ENCODE results near the gene CDKAL1. TPM values are rescaled to one million over a fixed set of nuclear protein-coding genes. Genes with fewer than 3 reads are reported as not detected.

The CDKAL1 gene
- total RNA-seq, 1 experiment from 2014 or later, result 20.6 TPM

DNA sequence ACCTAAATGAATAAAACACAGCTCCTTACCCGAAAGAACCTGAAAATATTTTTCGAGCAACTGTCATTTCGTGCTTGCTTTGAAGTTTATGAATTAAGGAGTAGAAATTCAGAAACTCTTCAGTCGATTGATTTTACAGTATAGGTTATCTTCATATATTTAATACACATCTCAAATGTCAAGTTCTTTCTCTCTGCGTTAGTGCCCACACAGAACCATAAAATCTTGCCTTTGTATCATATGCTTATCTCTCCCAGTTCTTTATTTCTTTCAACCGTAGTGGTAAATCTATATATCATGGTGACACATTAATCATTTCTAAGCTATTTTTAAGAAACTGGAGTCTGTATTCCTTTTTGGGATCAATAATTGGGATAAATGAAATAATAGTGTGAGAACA lies 397.5 kb downstream of the CDKAL1 start:
- Mint-ChIP-seq H3K9me3 (no peaks in the 10 kb centered on the region), H3K27ac (0 out of 2 replicates have a peak overlapping the region, but pooled peaks have one; percentile 44), H3K27me3 (ENCODE audit: low read depth) (no peaks in the 10 kb centered on the region), H3K4me1 (peaks cover 11% of the 10 kb centered on the region), H3K4me3 (no peak overlapping the region), H3K36me3 (no peaks in the 10 kb centered on the region)
- TF ChIP-seq ZNF219 (CRISPR knock-in tag; IDR thresholded peaks at IDR 0.05; ENCODE audit: borderline replicate concordance), result no peak
- TF ChIP-seq NR3C1 (CRISPR knock-in tag; conservative IDR thresholded peaks at IDR 0.05; ENCODE audit: low read depth), result no peak
- no peak for TF ChIP-seq GABPB1 (CRISPR knock-in tag; IDR thresholded peaks at IDR 0.05)
- TF ChIP-seq ZNF416 (CRISPR knock-in tag; IDR thresholded peaks at IDR 0.05), result no peak
- no peak for TF ChIP-seq PRRX2 (CRISPR knock-in tag; IDR thresholded peaks at IDR 0.05)
- no peak for TF ChIP-seq ESRRA (CRISPR knock-in tag; IDR thresholded peaks at IDR 0.05; ENCODE audit: borderline replicate concordance)
- no peak for TF ChIP-seq GTF2I (CRISPR knock-in tag; conservative IDR thresholded peaks at IDR 0.05)
- TF ChIP-seq CBFB (CRISPR knock-in tag; IDR thresholded peaks at IDR 0.05; ENCODE audit: low read depth), result no peak
- TF ChIP-seq E2F4 (CRISPR knock-in tag; IDR thresholded peaks at IDR 0.05; ENCODE audit: borderline replicate concordance, low read depth), result no peak
- no peak for TF ChIP-seq OVOL2 (CRISPR knock-in tag; IDR thresholded peaks at IDR 0.05; ENCODE audit: borderline replicate concordance)
- TF ChIP-seq MXD4 (CRISPR knock-in tag; IDR thresholded peaks at IDR 0.05; ENCODE audit: borderline replicate concordance), result no peak
- no peak for TF ChIP-seq ZNF232 (CRISPR knock-in tag; IDR thresholded peaks at IDR 0.05)
- no peak for TF ChIP-seq HMGA2 (CRISPR knock-in tag; IDR thresholded peaks at IDR 0.05)
- no peak for TF ChIP-seq ZNF396 (CRISPR knock-in tag; IDR thresholded peaks at IDR 0.05; ENCODE audit: borderline replicate concordance)
- TF ChIP-seq USF1 (CRISPR knock-in tag; IDR thresholded peaks at IDR 0.05), result no peak
- CTCF ChIA-PET, result no interaction called here
- DNase-seq (ENCODE audit: low spot score) (no peak), ATAC-seq (no peak)
- POLR2A ChIA-PET, result no interaction called here

DNA sequence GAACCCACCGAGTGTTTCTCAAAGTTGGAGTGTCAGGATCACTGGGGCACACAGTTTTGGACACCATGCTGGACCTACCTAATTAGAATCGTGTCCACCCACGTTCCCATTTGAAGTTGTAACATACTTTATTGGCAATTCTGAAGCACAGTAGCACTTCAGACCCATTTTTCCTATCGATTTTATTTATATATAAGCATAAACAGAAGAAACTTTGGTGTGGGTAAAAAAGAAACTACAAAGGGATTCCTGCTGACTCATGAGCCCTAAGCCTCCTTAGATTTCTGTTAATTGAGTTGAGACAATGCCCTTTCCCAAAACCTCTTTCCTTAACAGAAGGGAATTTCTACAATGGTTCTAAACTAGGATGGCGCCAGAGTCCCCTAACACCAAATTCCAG lies 398.0 kb downstream of the CDKAL1 start:
- no peak overlapping the region for H3K27ac Mint-ChIP-seq
- no peaks in the 10 kb centered on the region for H3K27me3 Mint-ChIP-seq (ENCODE audit: low read depth)
- ATAC-seq (no peak), DNase-seq (ENCODE audit: low spot score) (no peak)
- no peaks in the 10 kb centered on the region for H3K36me3 Mint-ChIP-seq
- peaks cover 14% of the 10 kb centered on the region for H3K4me1 Mint-ChIP-seq
- H3K4me3 Mint-ChIP-seq, result no peak overlapping the region
- H3K9me3 Mint-ChIP-seq, result no peaks in the 10 kb centered on the region
- CTCF ChIA-PET, result no interaction called here
- POLR2A ChIA-PET, result no interaction called here
- TF ChIP-seq CBFB (CRISPR knock-in tag; IDR thresholded peaks at IDR 0.05; ENCODE audit: low read depth), result no peak
- TF ChIP-seq IRF1 (CRISPR knock-in tag; IDR thresholded peaks at IDR 0.05), result no peak
- TF ChIP-seq, protein P1, sequence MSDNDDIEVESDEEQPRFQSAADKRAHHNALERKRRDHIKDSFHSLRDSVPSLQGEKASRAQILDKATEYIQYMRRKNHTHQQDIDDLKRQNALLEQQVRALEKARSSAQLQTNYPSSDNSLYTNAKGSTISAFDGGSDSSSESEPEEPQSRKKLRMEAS (CRISPR knock-in tag; IDR thresholded peaks at IDR 0.05), result no peak
- TF ChIP-seq ESRRA (CRISPR knock-in tag; IDR thresholded peaks at IDR 0.05; ENCODE audit: borderline replicate concordance), result no peak
- no peak for TF ChIP-seq STAT6 (CRISPR knock-in tag; conservative IDR thresholded peaks at IDR 0.05; ENCODE audit: low read depth)
- no peak for TF ChIP-seq ZNF281 (CRISPR knock-in tag; IDR thresholded peaks at IDR 0.05)
- no peak for TF ChIP-seq RORB (CRISPR knock-in tag; IDR thresholded peaks at IDR 0.05)
- TF ChIP-seq, protein P2, sequence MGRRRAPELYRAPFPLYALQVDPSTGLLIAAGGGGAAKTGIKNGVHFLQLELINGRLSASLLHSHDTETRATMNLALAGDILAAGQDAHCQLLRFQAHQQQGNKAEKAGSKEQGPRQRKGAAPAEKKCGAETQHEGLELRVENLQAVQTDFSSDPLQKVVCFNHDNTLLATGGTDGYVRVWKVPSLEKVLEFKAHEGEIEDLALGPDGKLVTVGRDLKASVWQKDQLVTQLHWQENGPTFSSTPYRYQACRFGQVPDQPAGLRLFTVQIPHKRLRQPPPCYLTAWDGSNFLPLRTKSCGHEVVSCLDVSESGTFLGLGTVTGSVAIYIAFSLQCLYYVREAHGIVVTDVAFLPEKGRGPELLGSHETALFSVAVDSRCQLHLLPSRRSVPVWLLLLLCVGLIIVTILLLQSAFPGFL (CRISPR knock-in tag; IDR thresholded peaks at IDR 0.05; ENCODE audit: borderline replicate concordance), result no peak
- no peak for TF ChIP-seq ZNF219 (CRISPR knock-in tag; IDR thresholded peaks at IDR 0.05; ENCODE audit: borderline replicate concordance)
- TF ChIP-seq SOX15 (CRISPR knock-in tag; IDR thresholded peaks at IDR 0.05), result no peak
- TF ChIP-seq AFF4 (CRISPR knock-in tag; IDR thresholded peaks at IDR 0.05; ENCODE audit: borderline replicate concordance), result no peak
